Erythroblast (primary cell): Measurements from ENCODE around the gene TMEM223.
"Not testable (repeated sequence)": the region's sequence is repeated elsewhere in the genome, so short reads cannot be mapped to it uniquely, and the experiment has no call there.

ENCODE experiments used
- DNase-seq, 2 experiments: peaks; one replicate each; lab custom pipeline; 2025; lab: John Stamatoyannopoulos, UW
- GATA1 ChIP-seq: IDR thresholded peaks from 2 replicates; pipeline ENCODE4 v1.6.1; 2011; ENCODE audit warnings: low read depth, mild to moderate bottlenecking, control low read depth, low read length, moderate library complexity
- POLR2A ChIP-seq: IDR thresholded peaks from 2 replicates; pipeline ENCODE4 v1.6.1; 2011; ENCODE audit warnings: mild to moderate bottlenecking, low read length

TMEM223 gene

GRCh38 chr11:62752994-62753735 lies 38.6 kb downstream of the TMEM223 start:
- DNase-seq: no peak
- TF ChIP-seq GATA1: no peak
- no peak for TF ChIP-seq POLR2A

GRCh38 chr11:62752177-62752785 lies 39.5 kb downstream of the TMEM223 start:
- DNase-seq: no peak
- no peak for TF ChIP-seq POLR2A
- TF ChIP-seq GATA1: no peak

GRCh38 chr11:62749931-62750330 lies 41.9 kb downstream of the TMEM223 start:
- not testable (repeated sequence) for DNase-seq

GRCh38 chr11:62747475-62748160 lies 44.2 kb downstream of the TMEM223 start:
- TF ChIP-seq GATA1 (no peak), POLR2A (no peak)
- DNase-seq: no peak
